Measurements from ENCODE around the gene LAS1L.
"Not testable (repeated sequence)": the region's sequence is repeated elsewhere in the genome, so short reads cannot be mapped to it uniquely, and the experiment has no call there.

GRCh38 chrX:65519530-65519929 is 15.1 kb downstream of the LAS1L start:
- not testable (repeated sequence) for TF ChIP-seq CTCF (IDR thresholded peaks at IDR 0.05); POLR2A (IDR thresholded peaks at IDR 0.05; ENCODE audit: low read depth); EP300 (IDR thresholded peaks at IDR 0.05); POLR2AphosphoS5 (IDR thresholded peaks at IDR 0.05)
